ENCODE results near the gene ITCH.

DNA sequence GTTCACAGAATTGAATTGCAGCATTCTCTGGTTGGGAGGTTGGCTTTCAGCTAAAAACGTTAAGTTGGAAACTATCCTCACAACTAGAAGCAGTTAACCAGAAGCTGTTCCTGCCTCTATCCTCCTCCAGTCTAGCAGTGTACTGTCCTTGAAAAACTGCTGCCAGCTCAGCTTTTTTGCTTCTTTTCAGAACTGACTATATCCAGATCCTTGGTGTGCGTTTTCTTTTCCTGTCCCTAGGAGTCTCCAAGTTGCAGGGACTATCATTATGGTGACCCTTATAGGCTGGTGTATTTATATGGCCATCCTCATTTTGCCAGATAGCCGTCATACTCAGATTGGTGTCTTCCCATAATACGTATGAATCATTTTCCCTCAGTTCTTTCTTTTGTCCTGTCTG lies 5.5 kb downstream of the ITCH start:
- TF ChIP-seq, protein P1, sequence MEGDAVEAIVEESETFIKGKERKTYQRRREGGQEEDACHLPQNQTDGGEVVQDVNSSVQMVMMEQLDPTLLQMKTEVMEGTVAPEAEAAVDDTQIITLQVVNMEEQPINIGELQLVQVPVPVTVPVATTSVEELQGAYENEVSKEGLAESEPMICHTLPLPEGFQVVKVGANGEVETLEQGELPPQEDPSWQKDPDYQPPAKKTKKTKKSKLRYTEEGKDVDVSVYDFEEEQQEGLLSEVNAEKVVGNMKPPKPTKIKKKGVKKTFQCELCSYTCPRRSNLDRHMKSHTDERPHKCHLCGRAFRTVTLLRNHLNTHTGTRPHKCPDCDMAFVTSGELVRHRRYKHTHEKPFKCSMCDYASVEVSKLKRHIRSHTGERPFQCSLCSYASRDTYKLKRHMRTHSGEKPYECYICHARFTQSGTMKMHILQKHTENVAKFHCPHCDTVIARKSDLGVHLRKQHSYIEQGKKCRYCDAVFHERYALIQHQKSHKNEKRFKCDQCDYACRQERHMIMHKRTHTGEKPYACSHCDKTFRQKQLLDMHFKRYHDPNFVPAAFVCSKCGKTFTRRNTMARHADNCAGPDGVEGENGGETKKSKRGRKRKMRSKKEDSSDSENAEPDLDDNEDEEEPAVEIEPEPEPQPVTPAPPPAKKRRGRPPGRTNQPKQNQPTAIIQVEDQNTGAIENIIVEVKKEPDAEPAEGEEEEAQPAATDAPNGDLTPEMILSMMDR (conservative IDR thresholded peaks at IDR 0.05), result no peak
- no peak for TF ChIP-seq ZFX (IDR thresholded peaks at IDR 0.05)
